ENCODE measurements around the gene CP. TPM values are rescaled to one million over a fixed set of nuclear protein-coding genes. Genes with fewer than 3 reads are reported as not detected.

Gene CP
- total and polyA plus RNA-seq, 2 of the 13 experiments (the other 11 are each of a cell fraction or from before 2014, with no cell fraction given), result 42.6 to 789 TPM

DNA sequence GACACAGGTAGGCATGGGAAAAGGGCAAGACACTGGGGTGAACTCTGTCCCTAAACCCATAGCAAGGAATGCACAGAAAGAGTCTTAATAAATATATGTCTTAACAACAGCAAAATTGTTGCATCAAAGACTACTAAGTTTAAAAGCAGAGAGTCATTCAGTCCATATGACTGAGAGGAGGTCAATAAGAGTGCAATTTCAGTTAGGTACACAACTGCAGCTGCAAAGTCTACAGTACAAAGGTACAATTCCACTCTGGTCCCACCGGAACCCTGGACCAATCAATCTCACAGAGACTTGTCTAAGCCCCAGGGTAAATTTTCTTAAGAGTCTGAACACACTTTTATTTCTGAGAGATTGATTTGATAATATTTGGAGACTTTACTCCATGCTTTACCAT lies 6.9 kb downstream of the CP start (continued):
- no peak for TF ChIP-seq ZNF441 (CRISPR knock-in tag; IDR thresholded peaks at IDR 0.05; ENCODE audit: borderline replicate concordance)
- no peak; the same call in 1 of the 2 replicates for TF ChIP-seq YEATS4 (CRISPR knock-in tag; IDR thresholded peaks at IDR 0.05; ENCODE audit: borderline replicate concordance)
- TF ChIP-seq, protein P1, sequence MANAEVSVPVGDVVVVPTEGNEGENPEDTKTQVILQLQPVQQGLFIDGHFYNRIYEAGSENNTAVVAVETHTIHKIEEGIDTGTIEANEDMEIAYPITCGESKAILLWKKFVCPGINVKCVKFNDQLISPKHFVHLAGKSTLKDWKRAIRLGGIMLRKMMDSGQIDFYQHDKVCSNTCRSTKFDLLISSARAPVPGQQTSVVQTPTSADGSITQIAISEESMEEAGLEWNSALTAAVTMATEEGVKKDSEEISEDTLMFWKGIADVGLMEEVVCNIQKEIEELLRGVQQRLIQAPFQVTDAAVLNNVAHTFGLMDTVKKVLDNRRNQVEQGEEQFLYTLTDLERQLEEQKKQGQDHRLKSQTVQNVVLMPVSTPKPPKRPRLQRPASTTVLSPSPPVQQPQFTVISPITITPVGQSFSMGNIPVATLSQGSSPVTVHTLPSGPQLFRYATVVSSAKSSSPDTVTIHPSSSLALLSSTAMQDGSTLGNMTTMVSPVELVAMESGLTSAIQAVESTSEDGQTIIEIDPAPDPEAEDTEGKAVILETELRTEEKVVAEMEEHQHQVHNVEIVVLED (CRISPR knock-in tag; IDR thresholded peaks at IDR 0.05; ENCODE audit: borderline replicate concordance), result no peak
- TF ChIP-seq GABPA (IDR thresholded peaks at IDR 0.05; ENCODE audit: low read depth, low read length), result no peak
- TF ChIP-seq GABPA (CRISPR knock-in tag; IDR thresholded peaks at IDR 0.05; ENCODE audit: low read depth), result peak; percentile 42; the same call in 1 of the 2 replicates
- TF ChIP-seq ZNF124 (CRISPR knock-in tag; IDR thresholded peaks at IDR 0.05), result no peak
- TF ChIP-seq ELF3 (CRISPR knock-in tag; IDR thresholded peaks at IDR 0.05), result peak; percentile 87
- TF ChIP-seq, protein P2, sequence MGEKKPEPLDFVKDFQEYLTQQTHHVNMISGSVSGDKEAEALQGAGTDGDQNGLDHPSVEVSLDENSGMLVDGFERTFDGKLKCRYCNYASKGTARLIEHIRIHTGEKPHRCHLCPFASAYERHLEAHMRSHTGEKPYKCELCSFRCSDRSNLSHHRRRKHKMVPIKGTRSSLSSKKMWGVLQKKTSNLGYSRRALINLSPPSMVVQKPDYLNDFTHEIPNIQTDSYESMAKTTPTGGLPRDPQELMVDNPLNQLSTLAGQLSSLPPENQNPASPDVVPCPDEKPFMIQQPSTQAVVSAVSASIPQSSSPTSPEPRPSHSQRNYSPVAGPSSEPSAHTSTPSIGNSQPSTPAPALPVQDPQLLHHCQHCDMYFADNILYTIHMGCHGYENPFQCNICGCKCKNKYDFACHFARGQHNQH (CRISPR knock-in tag; IDR thresholded peaks at IDR 0.05), result peak; percentile 77
- no peak for TF ChIP-seq ZNF451 (CRISPR knock-in tag; IDR thresholded peaks at IDR 0.05)
- TF ChIP-seq NRL (CRISPR knock-in tag; IDR thresholded peaks at IDR 0.05; ENCODE audit: borderline replicate concordance), result no peak
- TF ChIP-seq DMAP1 (CRISPR knock-in tag; IDR thresholded peaks at IDR 0.05), result peak; percentile 56; the same call in 1 of the 2 replicates
- TF ChIP-seq ZNF652 (CRISPR knock-in tag; IDR thresholded peaks at IDR 0.05; ENCODE audit: borderline replicate concordance, low read depth), result peak; percentile 64; the same call in 1 of the 2 replicates
- TF ChIP-seq PHB2 (IDR thresholded peaks at IDR 0.05; ENCODE audit: partially characterized antibody), result no peak
- TF ChIP-seq, protein P3, sequence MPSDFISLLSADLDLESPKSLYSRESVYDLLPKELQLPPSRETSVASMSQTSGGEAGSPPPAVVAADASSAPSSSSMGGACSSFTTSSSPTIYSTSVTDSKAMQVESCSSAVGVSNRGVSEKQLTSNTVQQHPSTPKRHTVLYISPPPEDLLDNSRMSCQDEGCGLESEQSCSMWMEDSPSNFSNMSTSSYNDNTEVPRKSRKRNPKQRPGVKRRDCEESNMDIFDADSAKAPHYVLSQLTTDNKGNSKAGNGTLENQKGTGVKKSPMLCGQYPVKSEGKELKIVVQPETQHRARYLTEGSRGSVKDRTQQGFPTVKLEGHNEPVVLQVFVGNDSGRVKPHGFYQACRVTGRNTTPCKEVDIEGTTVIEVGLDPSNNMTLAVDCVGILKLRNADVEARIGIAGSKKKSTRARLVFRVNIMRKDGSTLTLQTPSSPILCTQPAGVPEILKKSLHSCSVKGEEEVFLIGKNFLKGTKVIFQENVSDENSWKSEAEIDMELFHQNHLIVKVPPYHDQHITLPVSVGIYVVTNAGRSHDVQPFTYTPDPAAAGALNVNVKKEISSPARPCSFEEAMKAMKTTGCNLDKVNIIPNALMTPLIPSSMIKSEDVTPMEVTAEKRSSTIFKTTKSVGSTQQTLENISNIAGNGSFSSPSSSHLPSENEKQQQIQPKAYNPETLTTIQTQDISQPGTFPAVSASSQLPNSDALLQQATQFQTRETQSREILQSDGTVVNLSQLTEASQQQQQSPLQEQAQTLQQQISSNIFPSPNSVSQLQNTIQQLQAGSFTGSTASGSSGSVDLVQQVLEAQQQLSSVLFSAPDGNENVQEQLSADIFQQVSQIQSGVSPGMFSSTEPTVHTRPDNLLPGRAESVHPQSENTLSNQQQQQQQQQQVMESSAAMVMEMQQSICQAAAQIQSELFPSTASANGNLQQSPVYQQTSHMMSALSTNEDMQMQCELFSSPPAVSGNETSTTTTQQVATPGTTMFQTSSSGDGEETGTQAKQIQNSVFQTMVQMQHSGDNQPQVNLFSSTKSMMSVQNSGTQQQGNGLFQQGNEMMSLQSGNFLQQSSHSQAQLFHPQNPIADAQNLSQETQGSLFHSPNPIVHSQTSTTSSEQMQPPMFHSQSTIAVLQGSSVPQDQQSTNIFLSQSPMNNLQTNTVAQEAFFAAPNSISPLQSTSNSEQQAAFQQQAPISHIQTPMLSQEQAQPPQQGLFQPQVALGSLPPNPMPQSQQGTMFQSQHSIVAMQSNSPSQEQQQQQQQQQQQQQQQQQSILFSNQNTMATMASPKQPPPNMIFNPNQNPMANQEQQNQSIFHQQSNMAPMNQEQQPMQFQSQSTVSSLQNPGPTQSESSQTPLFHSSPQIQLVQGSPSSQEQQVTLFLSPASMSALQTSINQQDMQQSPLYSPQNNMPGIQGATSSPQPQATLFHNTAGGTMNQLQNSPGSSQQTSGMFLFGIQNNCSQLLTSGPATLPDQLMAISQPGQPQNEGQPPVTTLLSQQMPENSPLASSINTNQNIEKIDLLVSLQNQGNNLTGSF (CRISPR knock-in tag; IDR thresholded peaks at IDR 0.05), result no peak
- no peak for TF ChIP-seq IRX3 (CRISPR knock-in tag; IDR thresholded peaks at IDR 0.05; ENCODE audit: borderline replicate concordance, low read depth)
- TF ChIP-seq ZNF333 (CRISPR knock-in tag; IDR thresholded peaks at IDR 0.05; ENCODE audit: borderline replicate concordance), result no peak
- TF ChIP-seq ZFP90 (CRISPR knock-in tag; IDR thresholded peaks at IDR 0.05; ENCODE audit: borderline replicate concordance), result no peak
- no peak for TF ChIP-seq KLF11 (CRISPR knock-in tag; IDR thresholded peaks at IDR 0.05)

All from HepG2 (cell line).